ENCODE measurements around the gene IER5.

IER5 gene

GRCh38 chr1:181097242-181097641, 8.7 kb downstream of the IER5 start:
- Histone ChIP-seq H3K9me3 (ENCODE audit: control insufficient read depth, low read length) (no peaks in the 10 kb centered on the region), H3K36me3 (ENCODE audit: control insufficient read depth in 1 of 2, insufficient read depth in 2 of 2, low read depth in 1 of 2, low read length in 2 of 2) (peaks cover 0 to 10% of the 10 kb centered on the region in 2 experiments)

DNA sequence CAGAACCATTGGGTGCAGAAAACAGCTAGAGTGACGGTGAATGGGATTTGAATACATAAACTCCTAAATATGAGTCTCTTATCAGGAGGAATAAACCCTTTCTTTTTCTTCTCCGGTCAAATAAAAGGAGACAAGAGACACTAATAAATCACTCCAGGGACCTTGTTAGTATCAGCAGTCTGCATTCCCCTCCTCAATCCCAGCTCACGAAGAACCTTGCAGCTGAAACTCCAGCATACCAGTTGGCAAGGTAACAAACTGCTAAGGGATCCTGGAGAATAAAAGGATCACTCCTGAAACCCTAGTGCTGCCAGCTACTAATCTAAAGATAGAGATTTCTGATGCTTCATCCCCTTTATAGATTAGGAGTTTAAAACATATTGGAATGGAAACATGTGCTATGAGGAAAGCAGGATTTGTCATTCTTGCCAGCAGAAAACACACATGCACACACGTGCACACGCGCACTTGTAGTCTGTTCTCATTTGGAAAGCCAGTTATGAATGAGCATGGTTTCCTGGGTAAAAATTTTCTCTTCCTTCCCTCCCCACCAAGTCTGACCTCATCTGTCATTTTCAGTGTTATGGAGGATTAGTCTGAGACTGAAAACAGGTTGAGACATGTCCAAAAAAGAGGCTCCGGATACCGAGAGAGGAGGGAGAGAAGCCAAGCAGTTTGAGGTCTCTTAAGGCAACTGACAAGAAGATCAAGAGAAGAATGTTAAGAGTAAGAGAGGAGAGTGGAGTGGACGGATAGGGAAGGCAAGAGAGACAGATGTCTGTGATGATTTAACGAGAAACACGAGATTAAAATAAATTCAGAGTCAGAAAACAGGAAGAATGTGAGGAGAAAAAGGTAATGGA, 10.9 kb downstream of the IER5 start:
- H3K27me3 ChIP-seq (ENCODE audit: control insufficient read depth in 1 of 2, insufficient read depth in 1 of 2, low read length in 2 of 2): no peaks in the 10 kb centered on the region
- no peak overlapping the region for H2BK120ac ChIP-seq (ENCODE audit: low read depth, low read length)
- H4K8ac ChIP-seq (ENCODE audit: low read length): no peak overlapping the region
- H2BK12ac ChIP-seq (ENCODE audit: low read length in 2 of 2): no peak overlapping the region
- H3K23ac ChIP-seq (ENCODE audit: low read length in 2 of 2): no peak overlapping the region
- no peak overlapping the region for H4K91ac ChIP-seq (ENCODE audit: low read length)
- peak overlapping the region; percentile 56 for H3K9ac ChIP-seq (ENCODE audit: low read length)
- 9% methylated on average over 6 of the region's 11 CpGs for WGBS
- H2BK15ac ChIP-seq (ENCODE audit: low read depth, poor library complexity, severe bottlenecking): no peak overlapping the region
- peak; percentile 55 for DNase-seq
- no peak overlapping the region for H2AFZ ChIP-seq (ENCODE audit: low read depth, low read length)
- H3K36me3 ChIP-seq (ENCODE audit: control insufficient read depth in 1 of 2, insufficient read depth in 2 of 2, low read depth in 1 of 2, low read length in 2 of 2): no peaks in the 10 kb centered on the region
- no peak overlapping the region for H3K14ac ChIP-seq (ENCODE audit: low read length in 2 of 2)
- H3K9me3 ChIP-seq (ENCODE audit: control insufficient read depth, low read length): no peaks in the 10 kb centered on the region
- peak overlapping the region; percentile 53 for H2BK5ac ChIP-seq (ENCODE audit: low read depth, low read length, poor library complexity, severe bottlenecking)
- peaks cover 2% of the 10 kb centered on the region for H3K79me1 ChIP-seq (replicated peaks; ENCODE audit: low read length, poor library complexity, severe bottlenecking)
- H3K4me3 ChIP-seq (ENCODE audit: insufficient read depth in 1 of 2, low read depth in 1 of 2, low read length in 2 of 2): peak overlapping the region in 1 of 2 experiments; percentile 6
- peak overlapping the region in 1 of 2 experiments; percentile 21 for H3K18ac ChIP-seq (ENCODE audit: low read depth in 1 of 2, low read length in 2 of 2)
- H3K4me1 ChIP-seq (ENCODE audit: control insufficient read depth, insufficient read depth, low read depth, low read length): peaks cover 31% of the 10 kb centered on the region
- no peak overlapping the region for H3K4me2 ChIP-seq (ENCODE audit: low read length, poor library complexity, severe bottlenecking)
- H3K27ac ChIP-seq (ENCODE audit: low read length, poor library complexity, severe bottlenecking): peak overlapping the region; percentile 96
- no peak overlapping the region for H3K4ac ChIP-seq (ENCODE audit: low read depth in 1 of 2, low read length in 2 of 2)
- peak overlapping the region; percentile 58 for H2AK5ac ChIP-seq (ENCODE audit: low read length, severe bottlenecking)

More at GRCh38 chr1:181097242-181097641, 8.7 kb downstream of the IER5 start:
- Histone ChIP-seq H3K4ac (ENCODE audit: low read depth in 1 of 2, low read length in 2 of 2) (peak overlapping the region; percentile 10 to 54), H4K8ac (ENCODE audit: low read length) (peak overlapping the region; percentile 87), H2AFZ (ENCODE audit: low read depth, low read length) (no peak overlapping the region), H2BK15ac (ENCODE audit: low read depth, poor library complexity, severe bottlenecking) (no peak overlapping the region), H3K18ac (ENCODE audit: low read depth in 1 of 2, low read length in 2 of 2) (peak overlapping the region; percentile 67 to 82), H3K4me3 (ENCODE audit: insufficient read depth in 1 of 2, low read depth in 1 of 2, low read length in 2 of 2) (no peak overlapping the region), H3K14ac (ENCODE audit: low read length in 2 of 2) (no peak overlapping the region), H3K27me3 (ENCODE audit: control insufficient read depth in 1 of 2, insufficient read depth in 1 of 2, low read length in 2 of 2) (no peaks in the 10 kb centered on the region), H3K79me1 (replicated peaks; ENCODE audit: low read length, poor library complexity, severe bottlenecking) (no peaks in the 10 kb centered on the region), H2AK5ac (ENCODE audit: low read length, severe bottlenecking) (peak overlapping the region; percentile 91), H3K4me2 (ENCODE audit: low read length, poor library complexity, severe bottlenecking) (no peak overlapping the region), H3K4me1 (ENCODE audit: control insufficient read depth, insufficient read depth, low read depth, low read length) (peaks cover 25% of the 10 kb centered on the region), H3K27ac (ENCODE audit: low read length, poor library complexity, severe bottlenecking) (peak overlapping the region; percentile 95), H2BK120ac (ENCODE audit: low read depth, low read length) (no peak overlapping the region), H3K23ac (ENCODE audit: low read length in 2 of 2) (no peak overlapping the region), H4K91ac (ENCODE audit: low read length) (peak overlapping the region; percentile 97), H2BK12ac (ENCODE audit: low read length in 2 of 2) (peak overlapping the region; percentile 84 to 97), H2BK5ac (ENCODE audit: low read depth, low read length, poor library complexity, severe bottlenecking) (no peak overlapping the region), H3K9ac (ENCODE audit: low read length) (peak overlapping the region; percentile 68)
- WGBS: 24% methylated on average over 7 of the region's 7 CpGs
- peak; percentile 58 for DNase-seq

DNA sequence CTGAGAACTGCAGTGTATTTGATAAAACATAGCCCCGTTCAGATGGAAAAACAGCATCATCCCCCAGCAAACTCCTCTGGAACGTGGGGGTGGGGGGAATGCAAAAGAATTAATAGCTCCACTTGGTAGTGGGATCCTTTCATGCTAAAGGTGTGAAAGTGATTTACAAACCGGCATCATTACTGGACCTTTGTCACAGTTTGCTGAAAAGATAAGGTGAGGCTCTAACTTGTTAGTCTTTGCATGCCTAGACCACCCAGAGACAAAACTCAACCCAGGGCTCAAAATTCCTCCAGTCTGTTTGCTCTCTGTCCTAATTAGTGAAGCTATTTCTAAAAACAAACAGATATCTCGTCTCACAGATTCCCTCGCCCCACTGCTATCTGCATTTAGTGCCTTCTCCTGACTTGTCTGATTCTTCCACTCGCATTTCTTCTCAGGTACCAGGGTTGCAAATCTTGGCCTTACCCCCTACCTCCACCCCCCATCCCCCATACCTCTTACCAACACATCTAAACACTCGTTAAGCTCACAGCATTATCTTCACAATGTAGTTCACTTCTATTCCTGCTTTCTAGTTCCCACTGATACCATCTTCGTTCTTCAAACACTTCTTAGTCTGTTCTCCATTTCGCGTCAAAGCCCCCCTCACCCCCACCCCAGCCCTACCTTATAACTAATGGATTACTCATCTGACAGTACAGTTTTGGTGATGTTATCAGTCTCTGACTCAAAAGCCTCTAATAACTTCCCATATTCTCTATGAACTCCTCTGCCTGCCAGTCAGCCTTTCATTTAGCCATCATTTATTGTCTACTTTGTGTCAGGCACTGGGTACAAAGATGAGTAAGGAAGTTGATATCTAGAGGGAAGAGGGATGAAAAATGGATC, 11.8 kb downstream of the IER5 start:
- Histone ChIP-seq H3K36me3 (ENCODE audit: control insufficient read depth in 1 of 2, insufficient read depth in 2 of 2, low read depth in 1 of 2, low read length in 2 of 2) (no peaks in the 10 kb centered on the region), H3K4ac (ENCODE audit: low read depth in 1 of 2, low read length in 2 of 2) (peak overlapping the region in 1 of 2 experiments; percentile 74), H3K9me3 (ENCODE audit: control insufficient read depth, low read length) (no peaks in the 10 kb centered on the region), H3K23ac (ENCODE audit: low read length in 2 of 2) (no peak overlapping the region), H3K27ac (ENCODE audit: low read length, poor library complexity, severe bottlenecking) (peak overlapping the region; percentile 96), H4K8ac (ENCODE audit: low read length) (peak overlapping the region; percentile 32), H2BK12ac (ENCODE audit: low read length in 2 of 2) (peak overlapping the region; percentile 28 to 33), H2BK5ac (ENCODE audit: low read depth, low read length, poor library complexity, severe bottlenecking) (peak overlapping the region; percentile 53), H3K4me2 (ENCODE audit: low read length, poor library complexity, severe bottlenecking) (no peak overlapping the region), H4K91ac (ENCODE audit: low read length) (no peak overlapping the region), H3K9ac (ENCODE audit: low read length) (peak overlapping the region; percentile 56), H3K4me1 (ENCODE audit: control insufficient read depth, insufficient read depth, low read depth, low read length) (peaks cover 31% of the 10 kb centered on the region), H2BK120ac (ENCODE audit: low read depth, low read length) (peak overlapping the region; percentile 9), H2AK5ac (ENCODE audit: low read length, severe bottlenecking) (peak overlapping the region; percentile 82), H3K14ac (ENCODE audit: low read length in 2 of 2) (no peak overlapping the region), H3K18ac (ENCODE audit: low read depth in 1 of 2, low read length in 2 of 2) (peak overlapping the region; percentile 52 to 80), H3K4me3 (ENCODE audit: insufficient read depth in 1 of 2, low read depth in 1 of 2, low read length in 2 of 2) (peak overlapping the region in 1 of 2 experiments; percentile 6), H3K79me1 (replicated peaks; ENCODE audit: low read length, poor library complexity, severe bottlenecking) (peaks cover 3% of the 10 kb centered on the region), H3K27me3 (ENCODE audit: control insufficient read depth in 1 of 2, insufficient read depth in 1 of 2, low read length in 2 of 2) (no peaks in the 10 kb centered on the region), H2AFZ (ENCODE audit: low read depth, low read length) (no peak overlapping the region), H2BK15ac (ENCODE audit: low read depth, poor library complexity, severe bottlenecking) (no peak overlapping the region)
- WGBS: 7% methylated on average over 9 of the region's 10 CpGs
- peak; percentile 54 for DNase-seq
